ENCODE data around the gene WWP2.
"Not testable (repeated sequence)": the region's sequence is repeated elsewhere in the genome, so short reads cannot be mapped to it uniquely, and the experiment has no call there.

WWP2 gene

GRCh38 chr16:69951672-69952031 is 189.5 kb downstream of the WWP2 start:
- not testable (repeated sequence) for DNase-seq

- DNase-seq = not testable (repeated sequence)
These were observed 190.0 kb downstream of the WWP2 start for GRCh38 chr16:69952116-69952515.

- not testable (repeated sequence) for DNase-seq
These were observed 190.6 kb downstream of the WWP2 start for GRCh38 chr16:69952572-69953355.

GRCh38 chr16:69954241-69954640 is 192.1 kb downstream of the WWP2 start:
- not testable (repeated sequence) for DNase-seq

GRCh38 chr16:69963312-69963711 is 201.2 kb downstream of the WWP2 start:
- not testable (repeated sequence) for DNase-seq

- DNase-seq = not testable (repeated sequence)
These were observed 203.0 kb downstream of the WWP2 start for GRCh38 chr16:69964960-69965660.

- not testable (repeated sequence) for DNase-seq
These were observed 203.5 kb downstream of the WWP2 start for GRCh38 chr16:69965661-69966054.

GRCh38 chr16:69967688-69968087 is 205.6 kb downstream of the WWP2 start:
- not testable (repeated sequence) for DNase-seq

- not testable (repeated sequence) for DNase-seq
These were observed 206.0 kb downstream of the WWP2 start for GRCh38 chr16:69968125-69968524.

- not testable (repeated sequence) for DNase-seq
These were observed 207.5 kb downstream of the WWP2 start for GRCh38 chr16:69969657-69970056.

GRCh38 chr16:69972120-69972519 is 210.0 kb downstream of the WWP2 start:
- not testable (repeated sequence) for DNase-seq

GRCh38 chr16:69972935-69973334 is 210.8 kb downstream of the WWP2 start:
- not testable (repeated sequence) for DNase-seq

GRCh38 chr16:69985196-69985595 is 223.1 kb downstream of the WWP2 start:
- not testable (repeated sequence) for DNase-seq

Measured in NCI-H1105 treated with DMSO at 0.1 percent for 48 hours (cell line).